CD4-positive, alpha-beta T cell treated with Interferon alpha-2 for 1 hour (primary cell): Measurements from ENCODE around the gene DMRT1.
A peak's percentile ranks its signal among the peaks of the same experiment; 100 is the strongest.
"Not testable (repeated sequence)": the region's sequence is repeated elsewhere in the genome, so short reads cannot be mapped to it uniquely, and the experiment has no call there.

Source experiments
- DNase-seq, 2 donors: peaks; one replicate each; pipeline ENCODE4 v3.0.0-alpha.2; 2020 to 2022

Gene DMRT1

GRCh38 chr9:860706-861105 is 19.2 kb downstream of the DMRT1 start:
- no peak for DNase-seq

DNA sequence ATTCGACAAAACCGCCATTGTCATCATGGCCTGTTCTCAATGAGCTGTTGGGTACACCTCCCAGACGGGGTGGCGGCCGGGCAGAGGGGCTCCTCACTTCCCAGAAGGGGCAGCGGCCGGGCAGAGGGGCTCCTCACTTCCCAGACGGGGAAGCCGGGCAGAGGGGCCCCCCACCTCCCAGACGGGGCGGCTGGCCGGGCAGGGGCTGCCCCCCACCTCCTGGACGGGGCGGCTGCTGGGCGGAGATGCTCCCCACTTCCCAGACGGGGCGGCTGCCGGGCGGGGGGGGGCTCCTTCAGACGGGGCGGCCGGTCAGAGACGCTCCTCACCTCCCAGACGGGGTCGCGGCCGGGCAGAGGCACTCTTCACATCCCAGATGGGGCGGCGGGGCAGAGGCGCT is 20.0 kb downstream of the DMRT1 start:
- not testable (repeated sequence) for DNase-seq

- no peak for DNase-seq
These were observed 33.8 kb downstream of the DMRT1 start for GRCh38 chr9:875119-875962.

DNA sequence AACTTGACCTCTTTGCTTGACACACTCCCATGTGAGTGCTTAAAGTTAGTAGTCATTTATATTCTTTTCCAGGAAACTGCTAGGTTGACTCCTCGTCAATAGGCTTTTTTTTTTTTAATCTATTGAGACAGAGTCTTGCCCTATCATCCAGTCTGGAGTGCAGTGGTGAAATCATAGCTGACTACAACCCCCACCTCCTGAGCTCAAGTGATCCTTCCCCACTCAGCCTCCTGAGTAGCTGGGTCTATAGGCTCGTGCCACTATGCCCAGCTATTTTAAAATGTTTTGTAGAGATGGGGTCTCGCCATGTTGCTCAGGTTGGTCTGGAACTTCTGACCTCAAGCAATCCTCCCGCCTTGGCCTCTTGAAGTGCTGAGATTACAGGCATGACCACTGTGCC is 34.9 kb downstream of the DMRT1 start:
- no peak for DNase-seq

GRCh38 chr9:878239-878638 is 36.7 kb downstream of the DMRT1 start:
- DNase-seq: no peak

- DNase-seq: no peak
These were observed 39.2 kb downstream of the DMRT1 start for GRCh38 chr9:880725-881124.

- DNase-seq: no peak
These were observed 41.0 kb downstream of the DMRT1 start for GRCh38 chr9:882416-882924.

GRCh38 chr9:883011-883410 is 41.5 kb downstream of the DMRT1 start:
- DNase-seq: no peak

- DNase-seq: no peak
These were observed 45.4 kb downstream of the DMRT1 start for GRCh38 chr9:886886-887285.

- DNase-seq: no peak
These were observed 50.6 kb downstream of the DMRT1 start for GRCh38 chr9:892123-892522.

DNA sequence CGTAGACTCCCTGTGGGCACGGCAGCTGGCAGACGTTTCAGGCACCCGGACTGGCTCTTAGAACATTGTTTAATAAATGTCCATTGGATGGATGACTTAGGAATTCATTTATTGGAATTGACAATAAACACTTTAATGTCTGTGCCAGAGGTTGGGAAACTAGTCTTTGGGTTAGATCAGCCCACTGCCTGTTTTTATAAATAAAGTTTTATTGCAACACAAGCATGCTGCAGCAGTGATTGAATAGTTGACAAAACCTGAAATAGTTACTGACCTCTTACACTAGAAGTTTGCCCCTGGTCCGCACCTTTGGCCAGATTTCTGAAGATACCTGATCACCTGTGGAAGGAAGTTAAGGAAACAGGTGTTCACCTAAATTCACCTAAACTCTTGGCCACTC is 51.6 kb downstream of the DMRT1 start:
- no peak for DNase-seq

DNA sequence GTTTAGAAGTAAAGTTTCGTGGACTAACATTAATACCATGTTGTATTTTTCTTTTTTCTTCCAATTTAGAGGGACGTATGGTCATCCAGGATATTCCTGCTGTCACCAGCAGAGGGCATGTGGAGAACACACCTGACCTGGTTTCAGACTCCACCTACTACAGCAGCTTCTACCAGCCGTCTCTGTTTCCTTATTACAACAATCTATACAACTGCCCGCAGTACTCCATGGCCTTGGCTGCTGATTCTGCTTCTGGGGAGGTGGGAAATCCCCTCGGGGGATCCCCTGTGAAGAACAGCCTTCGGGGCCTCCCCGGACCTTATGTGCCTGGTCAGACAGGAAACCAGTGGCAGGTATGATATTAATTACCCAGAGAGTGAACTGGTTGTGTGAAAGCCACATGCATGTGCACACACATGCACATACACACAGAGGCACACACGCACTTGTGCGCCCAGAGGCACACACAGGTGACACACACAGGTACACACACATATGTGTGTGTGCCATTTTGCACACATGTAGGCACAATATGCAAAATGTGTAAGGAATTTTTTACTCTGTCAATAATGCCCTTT is 52.4 kb downstream of the DMRT1 start:
- peak; percentile 54 to 57 for DNase-seq

DNA sequence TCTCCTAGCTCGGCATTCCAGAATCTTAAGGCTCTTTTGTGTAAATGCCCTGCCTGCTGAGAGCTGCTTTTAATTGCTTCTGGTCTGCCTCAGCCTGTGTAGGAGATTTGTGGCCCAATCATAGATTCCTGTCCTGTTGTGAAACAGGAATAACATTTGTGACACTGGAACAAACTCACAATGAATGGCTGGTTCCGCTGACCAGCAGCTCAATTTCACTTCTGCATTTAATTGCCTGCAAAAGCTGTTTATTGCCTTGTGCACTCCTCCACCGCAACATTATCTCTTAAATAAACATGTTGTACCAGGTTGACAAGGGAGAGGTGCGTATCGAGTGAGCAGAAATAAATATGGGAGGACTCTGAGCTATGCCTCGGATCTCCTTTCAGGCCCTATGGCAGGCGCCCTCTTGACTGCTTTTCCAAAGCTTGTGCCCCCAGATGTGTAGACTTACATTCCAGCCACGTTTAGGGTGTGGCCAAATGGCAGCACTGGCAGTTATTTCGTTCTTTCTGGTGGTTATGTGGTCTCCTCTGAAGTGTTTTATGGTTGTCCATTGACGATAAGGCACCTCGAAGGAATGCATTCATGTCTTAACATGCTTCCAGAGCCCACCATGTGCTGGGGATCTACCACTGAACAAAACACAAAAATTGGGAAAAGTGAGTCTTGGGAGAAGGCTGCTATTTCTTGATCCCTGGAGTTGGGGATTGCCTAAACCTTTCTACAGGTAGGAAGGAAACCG is 58.1 kb downstream of the DMRT1 start:
- DNase-seq: peak in 1 of 2 donors; percentile 9

DNA sequence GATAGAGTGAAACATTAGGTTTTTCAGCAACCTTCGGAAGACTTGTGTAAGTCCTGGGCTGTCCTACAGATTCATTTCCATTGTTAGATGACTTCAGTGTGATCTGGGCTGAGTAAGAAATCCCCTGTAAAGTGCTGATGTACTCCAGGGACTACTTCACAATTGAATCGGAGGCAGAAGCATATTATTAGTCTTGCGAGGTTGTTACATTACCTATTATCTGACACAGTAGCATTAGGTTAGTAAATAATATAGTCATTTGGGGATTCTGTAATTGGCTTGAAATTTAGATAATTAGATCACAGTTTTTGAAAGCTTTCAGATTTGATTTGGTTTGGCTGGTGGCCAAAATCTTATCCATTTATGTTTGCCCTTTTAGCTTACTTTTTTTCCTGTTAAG is 62.4 kb downstream of the DMRT1 start:
- DNase-seq: no peak

DNA sequence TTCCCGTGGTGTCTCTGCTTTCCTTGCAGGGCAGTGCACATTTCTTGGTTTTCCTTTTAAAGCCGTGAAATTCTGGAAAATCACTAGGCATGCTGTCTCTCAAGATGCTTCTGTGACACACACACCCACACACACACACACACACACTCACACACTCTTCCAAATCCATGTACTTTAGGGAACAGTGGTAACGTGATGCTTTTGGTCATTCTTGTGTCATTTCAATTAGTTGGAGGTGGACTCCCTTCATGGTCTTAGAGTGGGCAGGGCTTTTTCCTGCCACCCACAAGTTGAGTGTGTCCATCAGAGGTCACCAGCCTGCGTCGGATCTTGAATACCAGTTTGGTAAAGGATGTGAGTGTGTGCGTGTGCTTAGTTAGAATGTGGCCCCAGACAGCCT is 64.4 kb downstream of the DMRT1 start:
- no peak for DNase-seq

- DNase-seq: no peak
These were observed 67.2 kb downstream of the DMRT1 start for GRCh38 chr9:908536-909205.

GRCh38 chr9:911005-911404 is 69.5 kb downstream of the DMRT1 start:
- no peak for DNase-seq

- no peak for DNase-seq
These were observed 71.3 kb downstream of the DMRT1 start for GRCh38 chr9:912776-913175.

DNA sequence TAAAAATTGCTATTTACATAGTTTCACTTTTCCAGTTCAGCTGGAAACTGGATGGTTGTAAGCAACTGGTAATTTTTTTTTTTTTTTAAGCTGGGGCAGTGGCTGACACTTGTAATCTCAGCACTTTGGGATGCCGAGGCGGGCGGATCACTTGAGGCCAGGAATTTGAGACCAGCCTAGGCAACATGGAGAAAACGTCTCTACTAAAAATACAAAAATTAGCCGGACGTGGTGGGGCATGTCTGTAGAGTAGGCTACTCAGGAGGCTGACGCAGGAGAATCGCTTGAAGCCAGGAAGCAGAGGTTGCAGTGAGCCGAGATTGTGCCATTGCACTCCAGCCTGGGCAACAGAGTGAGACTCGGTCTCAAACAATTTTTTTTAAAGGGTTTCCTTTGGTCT is 72.0 kb downstream of the DMRT1 start:
- not testable (repeated sequence) for DNase-seq

DNA sequence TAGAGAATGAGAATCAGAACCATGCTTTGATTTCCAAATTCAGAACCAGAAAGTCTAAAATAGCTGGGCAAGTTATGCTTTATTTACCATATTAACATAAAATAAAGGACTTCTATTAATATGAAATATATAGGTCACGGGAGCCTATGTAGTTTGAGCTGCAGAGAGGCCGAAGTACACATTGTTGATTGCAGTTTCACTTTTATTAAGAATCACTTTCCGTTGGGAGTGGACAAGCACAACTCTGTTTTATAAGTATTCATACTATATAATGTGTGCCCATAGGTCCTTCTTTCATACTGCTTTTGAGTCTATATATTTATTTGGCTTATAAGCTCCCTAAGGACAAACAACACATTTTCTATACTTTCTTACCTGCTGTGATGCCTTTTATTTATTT is 76.2 kb downstream of the DMRT1 start:
- DNase-seq: no peak

GRCh38 chr9:920927-921326 is 79.4 kb downstream of the DMRT1 start:
- no peak for DNase-seq

GRCh38 chr9:922171-922570 is 80.7 kb downstream of the DMRT1 start:
- DNase-seq: no peak

- DNase-seq: no peak
These were observed 81.2 kb downstream of the DMRT1 start for GRCh38 chr9:922731-923130.
